ENCODE results near the gene RPRML. TPM values are rescaled to one million over a fixed set of nuclear protein-coding genes. Genes with fewer than 3 reads are reported as not detected.

RPRML gene
- 0.29 to 0.84 TPM (median 0.72 TPM) in 4 of 5 replicates, not detected in the other for total RNA-seq (2022; extraction: Qiagen RNA extraction; ENCODE audit: low read depth)

GRCh38 chr17:46979147-46979863 lies at the start of gene RPRML:
TSS of gene RPRML (minus strand) at chr17:46979253. CDS start at chr17:46979007, 246 bp downstream.

Other genes starting within 250 kb of the RPRML start
- 4.4 to 6.4 TPM (median 5.6 TPM) in 5 replicates for gene WNT3, start 160.6 kb downstream of the RPRML start, total RNA-seq (2022; extraction: Qiagen RNA extraction; ENCODE audit: low read depth)
- not detected in 5 replicates for gene WNT9B, start 127.7 kb downstream of the RPRML start, total RNA-seq (2022; extraction: Qiagen RNA extraction; ENCODE audit: low read depth)
- 33.8 to 42.6 TPM (median 40.5 TPM) in 5 replicates for gene GOSR2, start 56.1 kb downstream of the RPRML start, total RNA-seq (2022; extraction: Qiagen RNA extraction; ENCODE audit: low read depth)
- gene CDC27, start 210.0 kb upstream of the RPRML start, total RNA-seq (2022; extraction: Qiagen RNA extraction; ENCODE audit: low read depth), result 67.8 to 92.8 TPM (median 82.5 TPM) in 5 replicates
- gene MYL4, start 230.1 kb upstream of the RPRML start, total RNA-seq (2022; extraction: Qiagen RNA extraction; ENCODE audit: low read depth), result 0.15 TPM in 1 of 5 replicates, not detected in the others